GM21526 (cell line): ENCODE measurements around the gene TOM1L1.

Experiments
- ATAC-seq: cut with Tn5 transposase; IDR thresholded peaks from one replicate; pipeline ENCODE4 v1.9.1; 2021; ENCODE audit warnings: moderate library complexity; ENCODE audit not compliant: unreplicated experiment, low FRiP score

The TOM1L1 gene

GRCh38 chr17:54983260-54983659 is 82.6 kb downstream of the TOM1L1 start:
- peak; percentile 59 for ATAC-seq

- ATAC-seq = no peak
Observed at GRCh38 chr17:54985476-54985875, 84.8 kb downstream of the TOM1L1 start.

GRCh38 chr17:54990118-54990517 is 89.5 kb downstream of the TOM1L1 start:
- ATAC-seq = no peak

- no peak for ATAC-seq
Observed at GRCh38 chr17:54991567-54991966, 90.9 kb downstream of the TOM1L1 start.

DNA sequence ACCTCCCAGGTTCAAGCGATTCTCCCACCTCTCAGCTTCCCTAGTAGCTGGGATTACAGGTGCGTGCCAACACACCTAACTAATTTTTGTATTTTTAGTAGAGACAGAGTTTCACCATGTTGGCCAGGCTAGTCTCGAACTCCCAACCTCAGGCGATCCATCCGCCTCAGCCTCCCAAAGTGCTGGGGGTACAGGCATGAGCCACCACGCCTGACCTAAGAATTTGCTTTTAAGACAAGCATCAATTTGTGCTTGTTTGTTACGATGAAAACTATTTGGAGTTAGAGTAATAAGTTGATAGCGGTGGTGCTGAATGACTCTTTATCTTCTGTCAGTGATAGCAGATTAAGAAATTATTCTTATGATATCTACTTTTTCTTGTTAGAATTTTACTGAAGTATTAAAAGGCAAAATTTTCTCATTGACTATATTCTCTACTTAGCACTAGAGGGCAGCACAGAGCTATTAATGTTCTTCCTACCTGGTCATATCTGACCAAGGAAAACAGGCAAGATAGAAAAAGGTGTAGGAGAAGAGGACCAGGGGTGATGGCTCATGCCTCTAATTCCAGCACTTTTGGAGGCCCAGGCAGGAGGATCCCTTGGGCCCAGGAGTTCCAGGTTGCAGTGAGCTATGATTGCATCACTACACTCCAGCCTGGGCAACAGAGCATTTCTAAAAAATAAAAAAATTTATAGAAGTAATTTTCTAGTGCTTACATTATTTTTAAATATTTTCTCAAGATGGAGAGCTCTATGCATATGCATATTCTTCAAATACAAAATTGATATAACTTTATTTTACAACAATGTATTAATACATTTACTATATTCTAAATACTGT is 92.4 kb downstream of the TOM1L1 start:
- peak; percentile 76 for ATAC-seq

DNA sequence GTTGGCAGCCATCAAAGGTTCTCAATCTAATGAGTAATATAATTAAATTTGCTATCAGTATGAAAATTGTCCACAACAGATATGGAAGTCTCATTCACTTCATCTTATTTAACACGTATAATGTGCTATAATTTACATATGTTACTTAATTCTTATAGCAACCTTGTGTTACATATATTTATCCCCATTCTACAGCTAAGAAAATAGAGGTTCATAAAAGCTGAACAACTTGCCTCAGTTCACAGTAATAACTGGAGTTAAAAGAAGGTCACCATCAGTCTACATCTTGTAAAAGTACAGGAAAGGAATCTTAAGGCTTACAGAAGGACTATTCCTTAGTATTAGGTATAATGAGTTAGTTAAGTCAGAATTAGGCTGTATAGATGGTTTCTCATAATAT is 95.8 kb downstream of the TOM1L1 start:
- no peak for ATAC-seq

DNA sequence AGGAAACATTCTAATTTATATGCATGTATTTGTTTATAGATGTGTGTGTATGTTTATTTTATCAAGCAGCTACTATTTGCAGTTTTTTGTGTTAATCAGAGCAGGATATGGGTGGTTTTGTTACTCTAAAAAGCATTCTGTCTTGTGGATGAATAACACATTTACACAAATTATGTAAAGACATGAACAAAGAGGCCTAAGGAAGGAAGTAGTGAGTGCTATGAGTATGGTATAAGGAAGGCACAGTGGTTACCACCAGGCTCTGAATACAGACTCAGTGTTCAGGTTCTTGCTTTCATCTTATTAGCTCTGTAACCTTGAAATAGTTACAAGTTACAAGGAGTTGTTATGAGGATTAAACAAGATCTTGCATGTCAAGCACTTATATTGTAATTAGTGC is 101.8 kb downstream of the TOM1L1 start:
- ATAC-seq = no peak

DNA sequence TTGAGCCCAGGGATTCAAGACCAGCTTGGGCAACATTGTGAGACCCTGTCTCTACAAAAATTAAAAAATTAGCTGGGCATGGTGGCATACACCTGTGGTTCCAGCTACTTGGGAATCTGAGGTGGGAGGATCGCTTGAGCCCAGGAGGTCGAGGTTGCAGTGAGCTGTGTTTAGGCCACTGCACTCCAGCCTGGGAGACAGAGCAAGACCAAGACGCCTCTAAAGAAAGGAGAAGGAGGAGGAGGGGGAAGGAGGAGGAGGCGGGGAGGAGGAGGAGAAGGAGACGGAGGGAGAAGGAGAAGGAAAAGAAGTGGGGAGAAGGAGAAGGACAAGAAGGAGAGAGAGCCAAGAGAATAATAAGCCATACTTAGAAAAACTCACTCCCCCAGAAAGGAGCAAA is 103.8 kb downstream of the TOM1L1 start:
- no peak for ATAC-seq

DNA sequence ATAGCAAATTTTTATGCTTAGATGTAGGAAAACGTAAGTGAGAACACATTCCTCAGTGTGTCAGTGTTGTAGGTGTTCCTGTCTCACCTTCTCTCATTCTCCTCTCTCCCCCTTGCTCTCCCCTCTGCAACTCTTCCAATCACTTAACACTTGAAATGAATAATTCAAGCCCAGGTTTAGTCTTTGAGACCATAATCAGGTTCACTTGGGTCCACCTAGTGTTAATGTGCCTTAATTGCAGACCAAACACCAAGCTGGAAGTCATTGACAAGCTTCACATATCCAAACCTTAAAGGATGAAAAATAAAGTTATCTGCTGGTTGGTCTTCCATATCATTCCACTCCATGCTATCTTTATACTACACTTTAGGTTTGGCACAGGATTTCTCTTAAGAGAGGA is 104.9 kb downstream of the TOM1L1 start:
- ATAC-seq = no peak
